ENCODE measurements around the gene GPR158. TPM values are rescaled to one million over a fixed set of nuclear protein-coding genes. Genes with fewer than 3 reads are reported as not detected.
A peak's percentile ranks its signal among the peaks of the same experiment; 100 is the strongest.

GPR158 gene
- total and polyA plus RNA-seq, 9 of the 15 experiments (the other 6 are each of a cell fraction or from before 2014, with no cell fraction given) = 4.0 to 7.6 (median 5.0) TPM

DNA sequence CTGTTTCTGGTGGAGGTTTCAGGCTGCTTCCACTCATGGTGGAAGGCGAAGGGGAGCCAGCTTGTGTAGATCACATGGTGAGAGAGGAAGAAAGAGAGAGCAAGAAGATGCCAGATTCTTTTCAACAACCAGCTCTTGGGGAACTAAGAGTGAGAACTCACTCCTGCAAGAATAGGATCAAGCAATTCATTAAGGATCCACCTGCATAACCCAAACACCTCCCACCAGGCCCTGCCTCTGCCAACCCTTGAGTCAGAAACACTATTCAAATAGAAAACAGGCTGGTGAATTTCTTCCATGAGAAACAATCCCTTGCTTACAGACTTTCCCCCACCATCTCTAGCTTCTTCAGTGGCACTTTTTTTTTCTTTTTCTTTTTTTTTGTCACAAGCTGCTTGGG, 317.2 kb downstream of the GPR158 start (continued):
- TF ChIP-seq, protein P1, sequence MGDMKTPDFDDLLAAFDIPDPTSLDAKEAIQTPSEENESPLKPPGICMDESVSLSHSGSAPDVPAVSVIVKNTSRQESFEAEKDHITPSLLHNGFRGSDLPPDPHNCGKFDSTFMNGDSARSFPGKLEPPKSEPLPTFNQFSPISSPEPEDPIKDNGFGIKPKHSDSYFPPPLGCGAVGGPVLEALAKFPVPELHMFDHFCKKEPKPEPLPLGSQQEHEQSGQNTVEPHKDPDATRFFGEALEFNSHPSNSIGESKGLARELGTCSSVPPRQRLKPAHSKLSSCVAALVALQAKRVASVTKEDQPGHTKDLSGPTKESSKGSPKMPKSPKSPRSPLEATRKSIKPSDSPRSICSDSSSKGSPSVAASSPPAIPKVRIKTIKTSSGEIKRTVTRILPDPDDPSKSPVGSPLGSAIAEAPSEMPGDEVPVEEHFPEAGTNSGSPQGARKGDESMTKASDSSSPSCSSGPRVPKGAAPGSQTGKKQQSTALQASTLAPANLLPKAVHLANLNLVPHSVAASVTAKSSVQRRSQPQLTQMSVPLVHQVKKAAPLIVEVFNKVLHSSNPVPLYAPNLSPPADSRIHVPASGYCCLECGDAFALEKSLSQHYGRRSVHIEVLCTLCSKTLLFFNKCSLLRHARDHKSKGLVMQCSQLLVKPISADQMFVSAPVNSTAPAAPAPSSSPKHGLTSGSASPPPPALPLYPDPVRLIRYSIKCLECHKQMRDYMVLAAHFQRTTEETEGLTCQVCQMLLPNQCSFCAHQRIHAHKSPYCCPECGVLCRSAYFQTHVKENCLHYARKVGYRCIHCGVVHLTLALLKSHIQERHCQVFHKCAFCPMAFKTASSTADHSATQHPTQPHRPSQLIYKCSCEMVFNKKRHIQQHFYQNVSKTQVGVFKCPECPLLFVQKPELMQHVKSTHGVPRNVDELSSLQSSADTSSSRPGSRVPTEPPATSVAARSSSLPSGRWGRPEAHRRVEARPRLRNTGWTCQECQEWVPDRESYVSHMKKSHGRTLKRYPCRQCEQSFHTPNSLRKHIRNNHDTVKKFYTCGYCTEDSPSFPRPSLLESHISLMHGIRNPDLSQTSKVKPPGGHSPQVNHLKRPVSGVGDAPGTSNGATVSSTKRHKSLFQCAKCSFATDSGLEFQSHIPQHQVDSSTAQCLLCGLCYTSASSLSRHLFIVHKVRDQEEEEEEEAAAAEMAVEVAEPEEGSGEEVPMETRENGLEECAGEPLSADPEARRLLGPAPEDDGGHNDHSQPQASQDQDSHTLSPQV (IDR thresholded peaks at IDR 0.05) = no peak
- TF ChIP-seq ZNF431 (CRISPR knock-in tag; IDR thresholded peaks at IDR 0.05) = no peak

DNA sequence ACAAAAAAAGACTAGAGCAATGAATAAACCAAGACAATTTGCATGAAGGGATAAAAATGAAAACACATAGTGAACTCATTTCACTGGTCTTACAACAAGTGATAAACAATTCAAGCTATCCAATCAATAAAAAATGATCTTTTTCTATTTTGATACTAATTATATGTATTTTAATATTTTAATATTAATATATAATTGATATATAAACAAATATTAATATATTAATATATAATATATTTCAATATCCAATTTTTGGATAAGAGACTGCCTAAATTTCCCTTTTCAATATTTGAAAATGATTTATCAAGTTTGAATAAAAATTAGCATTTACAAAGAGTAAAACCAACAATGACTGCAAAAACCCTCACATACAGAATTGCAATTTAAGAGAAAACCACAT, 317.9 kb downstream of the GPR158 start:
- Histone ChIP-seq H3K27me3 (ENCODE audit: control insufficient read depth in 2 of 2, insufficient read depth in 2 of 2, low read length in 2 of 2) (no peaks in the 10 kb centered on the region), H3K4me3 (no peak overlapping the region), H4K20me1 (replicated peaks; ENCODE audit: control insufficient read depth, insufficient read depth, low read length) (no peaks in the 10 kb centered on the region), H3K9me1 (ENCODE audit: control insufficient read depth, insufficient read depth, low read length) (no peaks in the 10 kb centered on the region), H3K36me3 (ENCODE audit: control insufficient read depth, insufficient read depth, low read length) (0 out of 3 replicates have a peak, but pooled peaks cover 4% of the 10 kb centered on the region), H3K27ac (ENCODE audit: extremely low read depth, low read depth, low read length) (peak overlapping the region; percentile 85), H2AFZ (ENCODE audit: low read depth, low read length) (peak overlapping the region; percentile 46; the same call in 1 of the 2 replicates), H3K4me2 (ENCODE audit: insufficient read depth, low read length) (no peak overlapping the region), H3K9me3 (replicated peaks; ENCODE audit: control insufficient read depth, insufficient read depth, low read depth, low read length) (no peaks in the 10 kb centered on the region), H3K79me2 (ENCODE audit: control insufficient read depth, insufficient read depth, low read length) (no peaks in the 10 kb centered on the region), H3K4me1 (replicated peaks in 1 of 2; ENCODE audit: control insufficient read depth in 2 of 2, insufficient read depth in 2 of 2, low read length in 2 of 2) (peaks cover 0 to 27% of the 10 kb centered on the region in 2 experiments; a peak in 3 of 5 replicates), H3K9ac (ENCODE audit: insufficient read depth in 1 of 2, low read depth in 2 of 2, low read length in 2 of 2) (peak overlapping the region in 1 of 2 experiments; percentile 59; a peak in 2 of 4 replicates)
- BruUV-seq (replicated peaks) = no TSS peak
- intact Hi-C loops (cut with micrococcal nuclease) (loop anchor here (1.0 kb wide), 1 partner anchor 26 kb away; no protein-coding TSS in a partner anchor), in situ Hi-C loops (cut with MboI) (no loop called here)
- FAIRE-seq (no peak), ATAC-seq (no peak), DNase-seq (ENCODE audit: extremely low read depth in 1 of 4, low spot score in 3 of 4) (no peak)
- ChIA-PET POLR2A (interaction anchor here (0.7 to 1.4 kb wide), 3 partner anchors 11 to 677 kb away, joined by 3 to 4 read pairs (median 3); no protein-coding TSS in a partner anchor), CTCF (ENCODE audit: low intra/inter-chr PET ratio) (no interaction called here)
- TF ChIP-seq SMAD1 (IDR thresholded peaks at IDR 0.05; ENCODE audit: low read depth, low read length, partially characterized antibody) (no peak), ZFX (CRISPR knock-in tag; IDR thresholded peaks at IDR 0.05) (0 out of 2 replicates have a peak, but pooled peaks have one; percentile 3)
